SK-N-MC (cell line): ENCODE results near the gene DLG2.

Experiments used
- EZH2 ChIP-seq: fragments of 200-600 bp; sonication (generic); IDR thresholded peaks from one replicate; pipeline ENCODE4 v1.6.1; 2017; ENCODE audit warnings: antibody characterized with exemption
- FOXP2 ChIP-seq: optimal IDR thresholded peaks from 2 replicates; pipeline ENCODE3; 2011; ENCODE audit warnings: mild to moderate bottlenecking, moderate library complexity; ENCODE audit not compliant: insufficient read depth; ENCODE audit errors: extremely low read length, control extremely low read depth

- TF ChIP-seq FOXP2 (no peak), EZH2 (no peak)
These were observed 1669.9 kb downstream of the DLG2 start for GRCh38 chr11:83957038-83957900.
